GM19099 (cell line): ENCODE results near the gene YPEL1.

ENCODE experiments used
- POLR2A ChIP-seq: IDR thresholded peaks from 3 replicates; pipeline ENCODE4 v1.6.1; 2011; ENCODE audit warnings: low read depth; ENCODE audit not compliant: insufficient read length; ENCODE audit errors: extremely low read depth

YPEL1 gene

DNA sequence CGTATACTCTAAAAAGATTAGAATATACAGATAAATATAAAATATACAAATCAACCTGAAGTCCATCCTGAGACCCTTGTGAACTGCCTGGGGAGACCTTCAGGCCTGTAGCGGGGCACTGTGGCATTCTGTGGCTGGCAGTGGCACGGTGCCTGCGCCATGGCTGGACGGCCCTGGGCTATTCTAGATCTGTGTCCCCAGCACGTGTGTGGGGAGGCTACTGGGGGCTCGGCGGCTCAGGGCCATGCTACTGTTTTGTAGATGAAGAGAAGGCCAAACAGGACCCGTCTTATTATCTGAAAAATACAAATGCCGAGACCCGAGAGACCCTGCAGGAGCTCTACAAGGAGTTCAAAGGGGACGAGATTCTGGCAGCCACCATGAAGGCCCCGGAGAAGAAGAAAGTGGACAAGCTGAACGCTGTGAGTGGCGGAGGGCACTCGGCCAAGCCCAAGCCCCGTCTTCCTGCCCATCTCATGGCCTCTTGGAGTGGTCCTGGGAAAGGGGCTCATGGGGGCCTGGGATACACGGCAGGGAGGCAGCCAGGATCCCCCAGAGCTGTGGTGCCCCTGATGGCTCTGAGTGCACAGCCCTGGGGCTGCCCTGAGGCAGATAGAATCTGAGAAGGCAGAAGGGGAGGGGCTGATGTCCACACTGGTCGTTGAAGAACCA is 51.0 kb downstream of the YPEL1 start:
- no peak for TF ChIP-seq POLR2A

- no peak for TF ChIP-seq POLR2A
These were observed 52.2 kb downstream of the YPEL1 start for GRCh38 chr22:21683401-21683811.

- TF ChIP-seq POLR2A, result no peak
These were observed 53.0 kb downstream of the YPEL1 start for GRCh38 chr22:21682385-21683175.

DNA sequence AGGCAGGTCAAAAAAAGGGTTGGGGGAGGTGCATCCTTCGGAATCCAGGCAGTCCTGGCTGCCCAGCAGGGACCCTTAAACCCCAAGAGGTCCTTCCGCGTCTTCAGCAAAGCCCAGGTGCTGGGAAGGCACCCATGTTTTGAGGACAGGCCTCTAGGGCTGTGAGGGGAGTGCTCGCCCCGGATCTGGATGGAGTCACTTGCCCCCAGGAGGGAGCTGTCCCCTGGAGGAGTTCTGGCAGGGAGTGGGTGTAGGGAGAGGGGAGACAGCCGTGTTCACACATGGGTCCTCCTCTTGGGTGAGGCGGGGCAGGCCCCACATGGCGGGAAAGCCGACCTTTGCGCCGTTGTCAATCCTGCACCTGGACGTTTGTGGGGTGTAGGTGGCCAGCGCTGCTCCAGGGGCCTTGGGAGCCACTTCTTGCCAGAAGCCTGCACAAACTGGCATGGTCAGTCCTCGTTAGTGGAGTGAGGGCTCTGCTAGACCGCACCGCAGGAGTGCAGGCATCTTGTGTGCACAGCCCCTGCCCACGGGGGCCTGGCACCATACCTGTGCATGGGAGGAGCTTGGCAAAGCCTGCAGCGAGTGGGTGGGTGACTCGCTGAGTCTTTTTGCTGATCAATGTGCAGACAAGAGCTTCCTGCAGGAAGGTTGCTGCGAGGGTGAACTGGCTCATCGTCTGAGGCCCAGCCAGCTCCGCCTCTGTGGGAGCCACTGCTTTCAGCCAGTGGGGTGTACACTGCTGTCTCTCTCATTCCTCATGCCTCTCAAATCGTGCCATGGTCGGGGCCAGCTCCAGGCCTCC is 53.8 kb downstream of the YPEL1 start:
- no peak for TF ChIP-seq POLR2A

DNA sequence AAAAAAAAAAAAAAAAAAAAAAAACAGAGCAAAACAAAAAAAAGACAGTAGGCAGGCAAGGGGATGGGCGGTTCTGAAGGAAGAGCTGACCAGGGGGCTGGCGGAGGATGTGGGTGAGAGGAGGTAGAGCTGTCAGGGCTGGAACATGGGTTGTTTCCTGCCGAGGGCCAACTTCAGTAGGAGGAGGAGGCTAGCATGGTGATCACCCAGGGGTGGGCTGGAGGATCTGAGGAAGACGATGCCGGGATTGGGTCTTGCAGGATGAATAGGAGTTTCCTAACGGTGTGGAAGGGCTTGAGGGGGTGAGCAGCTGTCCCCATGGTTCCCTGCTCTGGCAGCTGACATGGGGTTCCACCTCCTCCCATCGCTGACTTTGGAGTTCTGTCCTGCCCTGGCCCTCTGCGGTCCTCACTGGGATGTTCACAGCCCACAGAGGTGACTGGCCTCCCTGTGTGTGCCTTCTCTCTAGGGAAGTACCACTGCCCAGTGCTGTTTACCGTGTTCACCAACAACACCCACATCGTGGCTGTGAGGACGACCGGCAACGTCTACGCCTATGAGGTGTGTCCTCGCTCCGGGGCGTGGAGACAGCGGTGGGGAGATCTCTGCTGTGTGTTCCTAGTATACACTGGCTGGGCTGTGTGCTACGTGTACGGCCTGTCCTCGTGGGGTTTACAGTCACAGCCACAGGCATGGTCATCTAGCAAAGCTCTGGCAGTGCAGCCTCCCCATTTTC is 54.6 kb downstream of the YPEL1 start:
- TF ChIP-seq POLR2A, result no peak

- TF ChIP-seq POLR2A, result no peak
These were observed 56.2 kb downstream of the YPEL1 start for GRCh38 chr22:21679383-21679782.

- TF ChIP-seq POLR2A, result no peak
These were observed 57.8 kb downstream of the YPEL1 start for GRCh38 chr22:21677606-21678443.

DNA sequence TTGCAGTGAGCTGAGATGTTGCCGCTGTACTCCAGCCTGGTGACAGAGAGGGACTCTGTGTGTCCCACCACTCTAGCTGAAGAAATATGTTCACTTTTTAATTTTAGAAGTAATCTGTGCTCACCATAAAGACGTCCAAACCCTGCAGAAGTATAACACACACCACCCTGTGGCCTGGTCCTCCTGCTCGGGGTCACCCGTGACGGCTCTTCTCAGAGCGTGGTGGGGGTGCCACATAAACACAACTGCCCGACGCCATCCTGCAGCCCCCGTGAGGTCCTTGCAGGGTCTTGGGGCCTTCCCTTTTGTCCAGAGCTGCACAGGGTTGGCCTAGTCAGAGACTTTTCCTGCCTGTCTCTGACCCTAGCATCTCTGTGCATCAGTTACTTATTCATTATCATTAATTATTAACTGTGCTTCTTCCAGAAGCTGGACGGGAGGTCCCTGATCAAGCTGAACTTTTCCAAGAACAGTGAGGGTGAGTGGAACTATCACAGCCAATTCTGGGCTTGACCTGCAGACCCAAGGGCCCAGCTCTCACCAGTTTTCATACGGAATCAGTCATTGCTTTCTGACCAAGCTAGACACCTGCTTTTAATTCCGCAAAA is 60.9 kb downstream of the YPEL1 start:
- no peak for TF ChIP-seq POLR2A

- TF ChIP-seq POLR2A, result no peak
These were observed 61.9 kb downstream of the YPEL1 start for GRCh38 chr22:21673534-21674321.

DNA sequence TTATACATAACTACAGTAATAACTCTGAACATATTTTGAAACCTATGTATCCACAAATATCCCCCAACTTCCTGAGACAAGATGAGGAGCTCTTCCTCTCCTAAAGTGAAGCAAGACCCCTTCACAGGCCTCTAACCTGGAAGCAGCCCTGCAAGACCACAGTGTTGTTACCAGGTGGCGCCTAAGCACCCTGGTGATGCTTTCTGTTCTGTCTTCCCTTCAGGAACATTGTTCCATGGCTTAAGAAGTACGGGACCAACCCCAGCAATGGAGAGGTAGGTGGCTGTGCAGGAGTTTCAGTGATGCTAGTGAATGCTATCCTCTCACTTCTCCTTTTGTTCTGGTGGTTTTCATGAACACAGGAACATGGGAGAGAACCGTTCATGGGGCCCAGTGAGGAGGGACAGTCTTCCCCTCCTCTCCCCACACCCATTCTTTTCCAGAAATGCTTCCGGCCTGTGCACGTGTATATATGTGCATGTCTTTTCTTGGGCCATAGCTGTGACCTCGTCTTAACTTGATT is 63.4 kb downstream of the YPEL1 start:
- TF ChIP-seq POLR2A, result no peak

GRCh38 chr22:21669026-21669425 is 66.6 kb downstream of the YPEL1 start:
- TF ChIP-seq POLR2A, result no peak

DNA sequence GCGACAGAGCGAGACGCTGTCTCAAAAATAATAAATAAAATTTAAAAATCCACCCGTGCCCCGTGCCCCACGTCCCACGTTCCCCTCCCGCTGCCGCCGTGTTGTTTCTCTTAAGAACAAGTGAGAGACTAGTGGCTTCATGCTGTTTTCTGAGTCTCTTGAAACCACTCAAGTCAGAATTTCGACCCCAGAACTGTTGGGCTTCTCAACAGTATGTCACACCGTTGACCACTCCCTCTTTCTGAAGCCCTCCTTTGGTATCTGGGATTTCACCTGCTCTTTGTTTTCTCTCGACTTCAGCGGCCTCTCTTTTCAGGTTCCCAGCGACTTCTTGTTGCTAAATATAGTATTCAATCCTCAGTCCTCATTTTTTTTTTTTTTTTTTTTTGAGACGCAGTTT is 68.8 kb downstream of the YPEL1 start:
- no peak for TF ChIP-seq POLR2A
